Liver (tissue), 3 donors: ENCODE data around the gene TRIM60.
"Not testable (repeated sequence)": the region's sequence is repeated elsewhere in the genome, so short reads cannot be mapped to it uniquely, and the experiment has no call there.

Experiments used
- ATF3 ChIP-seq: IDR thresholded peaks from 2 replicates; pipeline ENCODE4 v1.6.1; 2016; ENCODE audit warnings: antibody characterized with exemption
- CTCF ChIP-seq: fragments of 150-350 bp; IDR thresholded peaks from 2 replicates; pipeline ENCODE4 v1.5.1; 2017; ENCODE audit warnings: improper control_type of control experiment, low read depth, low read length; ENCODE audit not compliant: missing input control
- EGR1 ChIP-seq, 2 donors: IDR thresholded peaks; 2 replicates each; pipeline ENCODE4 v1.6.1; 2016 to 2018; ENCODE audit warnings: antibody characterized with exemption in 2 of 2, low read depth in 2 of 2
- GABPA ChIP-seq, 2 donors: IDR thresholded peaks in 1 of 2; conservative IDR thresholded peaks in 1 of 2; 2 replicates each; pipeline ENCODE4 v1.6.1; 2016; ENCODE audit warnings: antibody characterized with exemption in 2 of 2, mild to moderate bottlenecking in 1 of 2, moderate library complexity in 1 of 2
- HNF4A ChIP-seq, 2 donors: conservative IDR thresholded peaks; 2 replicates each; pipeline ENCODE4 v1.6.1; 2016; ENCODE audit warnings: antibody characterized with exemption in 2 of 2, mild to moderate bottlenecking in 2 of 2
- MAX ChIP-seq: IDR thresholded peaks from 2 replicates; pipeline ENCODE4 v1.6.1; 2016; ENCODE audit warnings: antibody characterized with exemption
- NR2F2 ChIP-seq: IDR thresholded peaks from 2 replicates; pipeline ENCODE4 v1.6.1; 2016; ENCODE audit warnings: antibody characterized with exemption
- REST ChIP-seq: IDR thresholded peaks from 2 replicates; pipeline ENCODE4 v1.6.1; 2016; ENCODE audit warnings: antibody characterized with exemption, mild to moderate bottlenecking
- SP1 ChIP-seq: IDR thresholded peaks from 2 replicates; pipeline ENCODE4 v1.6.1; 2018; ENCODE audit warnings: antibody characterized with exemption, mild to moderate bottlenecking
- TAF1 ChIP-seq: conservative IDR thresholded peaks from 2 replicates; pipeline ENCODE4 v1.6.1; 2016; ENCODE audit warnings: antibody characterized with exemption, mild to moderate bottlenecking
- YY1 ChIP-seq: IDR thresholded peaks from 2 replicates; pipeline ENCODE4 v1.6.1; 2016; ENCODE audit warnings: antibody characterized with exemption, mild to moderate bottlenecking
- donor health status: healthy.
- donor health status: healthy.

GRCh38 chr4:164990786-164991185 lies 41.0 kb upstream of the TRIM60 start:
- TF ChIP-seq REST; TAF1; NR2F2; ATF3; CTCF; GABPA (IDR thresholded peaks at IDR 0.05 in 1 of 2, conservative IDR thresholded peaks at IDR 0.05 in 1 of 2); EGR1 (IDR thresholded peaks at IDR 0.05; ENCODE audit: low read depth in 2 of 2); YY1; MAX; HNF4A (conservative IDR thresholded peaks at IDR 0.05); SP1: not testable (repeated sequence)
